ENCODE measurements around the gene DHX40.
"Not testable (repeated sequence)": the region's sequence is repeated elsewhere in the genome, so short reads cannot be mapped to it uniquely, and the experiment has no call there.

DHX40 gene

DNA sequence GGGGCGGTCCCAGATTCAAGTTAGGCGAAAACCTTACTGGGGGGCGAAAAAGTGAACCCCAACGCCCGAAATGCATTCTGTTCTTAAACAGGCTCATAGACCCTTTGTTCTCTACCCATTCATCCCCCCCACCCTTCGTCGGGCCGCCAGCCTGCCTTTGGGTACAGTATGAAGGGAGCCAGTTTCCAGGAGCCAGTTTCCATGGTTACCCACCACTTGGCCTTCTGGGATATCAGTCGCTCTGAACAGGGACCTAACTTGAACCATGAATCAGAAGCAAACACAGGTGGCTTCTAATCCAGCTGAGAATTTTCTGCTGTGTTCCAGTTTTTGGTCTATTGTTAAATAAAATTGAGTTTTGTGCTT, 532 bp downstream of the DHX40 start:
- DNase-seq, result peak; percentile 46

GRCh38 chr17:59569151-59569550, 3.7 kb downstream of the DHX40 start:
- not testable (repeated sequence) for DNase-seq

- peak; percentile 4 for DNase-seq
These were observed 7.0 kb downstream of the DHX40 start for GRCh38 chr17:59572301-59572924.

- DNase-seq, result not testable (repeated sequence)
These were observed 18.8 kb downstream of the DHX40 start for GRCh38 chr17:59584168-59584567.

DNA sequence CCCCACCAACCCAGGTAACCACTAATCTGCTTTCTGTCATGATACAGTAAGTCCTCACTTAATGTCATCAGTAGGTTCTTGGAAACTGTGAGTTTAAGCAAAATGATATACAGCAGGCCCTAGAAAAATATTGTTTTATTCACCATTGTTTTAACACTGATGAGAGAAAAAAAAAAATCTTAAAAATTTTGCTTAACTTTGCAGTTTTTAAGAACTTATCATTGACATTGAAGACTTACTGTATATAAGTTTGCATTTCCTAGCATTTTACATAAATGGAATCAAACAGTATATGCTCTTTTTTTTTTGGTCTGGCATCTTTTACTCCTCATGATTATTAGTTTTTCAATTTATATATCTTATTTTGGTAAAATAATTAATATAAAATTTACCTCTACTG, 34.8 kb downstream of the DHX40 start:
- no peak for DNase-seq

GRCh38 chr17:59601130-59601529, 35.7 kb downstream of the DHX40 start:
- peak; percentile 0 for DNase-seq

DNA sequence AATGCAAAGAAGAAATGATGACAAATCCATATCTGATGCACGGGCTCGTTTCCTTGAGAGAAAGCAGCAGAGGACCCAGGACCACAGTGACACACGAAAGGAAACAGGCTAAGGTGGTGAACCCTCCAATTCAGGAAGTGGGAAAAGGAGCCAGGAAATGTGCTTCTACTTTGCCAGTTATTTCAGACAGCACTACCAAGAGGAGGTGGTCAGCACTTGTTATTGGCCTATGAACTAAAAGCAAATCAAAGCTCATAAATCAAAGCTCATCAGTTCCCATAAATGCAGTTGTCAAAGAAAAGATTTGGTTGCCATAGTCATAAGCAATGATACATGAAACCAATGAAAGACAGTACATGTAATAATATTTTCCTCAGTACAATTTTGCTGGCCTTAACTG, 41.7 kb downstream of the DHX40 start:
- no peak for DNase-seq

DNA sequence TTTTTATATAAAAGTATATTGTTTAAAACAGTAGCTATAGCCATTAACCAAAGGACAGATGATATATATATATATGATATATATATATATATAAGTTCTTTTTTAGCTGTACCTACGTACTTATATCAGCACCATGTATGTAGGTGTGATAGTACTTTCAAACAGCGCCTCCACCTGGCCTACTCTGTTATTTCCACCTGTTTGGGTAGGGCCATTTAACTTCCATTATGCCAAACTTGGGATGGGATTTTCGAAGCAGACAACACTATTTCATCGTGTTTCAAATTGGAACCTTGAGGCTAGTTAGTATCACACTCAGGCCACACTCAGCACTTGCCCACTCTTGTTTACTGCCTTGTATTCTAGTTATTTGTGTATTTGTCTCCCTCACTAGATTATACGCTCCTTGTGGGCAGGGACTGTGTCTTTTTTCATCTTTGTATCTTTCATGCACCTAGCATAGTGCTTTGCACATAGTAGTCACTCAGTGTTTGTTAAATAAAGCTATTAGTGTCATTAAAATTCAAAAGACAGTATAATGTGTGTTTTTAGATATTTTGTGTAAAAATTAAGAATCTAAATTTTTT, 42.5 kb downstream of the DHX40 start:
- DNase-seq, result peak; percentile 2

- DNase-seq, result no peak
These were observed 46.1 kb downstream of the DHX40 start for GRCh38 chr17:59611503-59611902.

GRCh38 chr17:59616253-59616920, 51.0 kb downstream of the DHX40 start:
- DNase-seq, result no peak

DNA sequence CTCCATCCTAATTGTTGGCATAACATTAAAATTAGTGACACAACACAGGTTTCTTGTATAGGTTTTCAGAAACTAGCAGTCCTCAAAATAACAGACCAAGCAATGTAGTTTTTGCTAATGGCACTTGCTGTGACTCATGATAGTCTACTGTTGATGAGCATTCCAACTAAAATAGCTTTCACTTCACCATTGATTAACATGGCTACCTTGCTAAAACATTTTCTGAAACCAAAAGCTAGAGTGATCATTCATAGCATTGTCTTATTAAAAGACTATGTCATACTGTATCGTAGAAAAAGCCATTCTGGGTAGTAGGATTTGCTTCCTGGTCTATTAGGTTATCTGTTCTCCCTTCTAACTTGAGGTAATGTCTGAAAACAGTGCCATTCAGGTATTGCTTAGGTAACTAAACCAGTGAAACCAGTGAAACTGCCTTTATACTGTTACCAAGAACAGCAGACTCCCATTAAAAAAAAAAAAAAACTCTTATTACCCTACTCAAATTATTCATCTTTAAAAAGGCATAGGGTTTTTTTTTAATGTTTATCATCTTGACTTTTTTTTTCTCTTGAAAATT, 51.8 kb downstream of the DHX40 start:
- DNase-seq, result no peak

- DNase-seq, result no peak
These were observed 53.6 kb downstream of the DHX40 start for GRCh38 chr17:59619035-59619297.

DNA sequence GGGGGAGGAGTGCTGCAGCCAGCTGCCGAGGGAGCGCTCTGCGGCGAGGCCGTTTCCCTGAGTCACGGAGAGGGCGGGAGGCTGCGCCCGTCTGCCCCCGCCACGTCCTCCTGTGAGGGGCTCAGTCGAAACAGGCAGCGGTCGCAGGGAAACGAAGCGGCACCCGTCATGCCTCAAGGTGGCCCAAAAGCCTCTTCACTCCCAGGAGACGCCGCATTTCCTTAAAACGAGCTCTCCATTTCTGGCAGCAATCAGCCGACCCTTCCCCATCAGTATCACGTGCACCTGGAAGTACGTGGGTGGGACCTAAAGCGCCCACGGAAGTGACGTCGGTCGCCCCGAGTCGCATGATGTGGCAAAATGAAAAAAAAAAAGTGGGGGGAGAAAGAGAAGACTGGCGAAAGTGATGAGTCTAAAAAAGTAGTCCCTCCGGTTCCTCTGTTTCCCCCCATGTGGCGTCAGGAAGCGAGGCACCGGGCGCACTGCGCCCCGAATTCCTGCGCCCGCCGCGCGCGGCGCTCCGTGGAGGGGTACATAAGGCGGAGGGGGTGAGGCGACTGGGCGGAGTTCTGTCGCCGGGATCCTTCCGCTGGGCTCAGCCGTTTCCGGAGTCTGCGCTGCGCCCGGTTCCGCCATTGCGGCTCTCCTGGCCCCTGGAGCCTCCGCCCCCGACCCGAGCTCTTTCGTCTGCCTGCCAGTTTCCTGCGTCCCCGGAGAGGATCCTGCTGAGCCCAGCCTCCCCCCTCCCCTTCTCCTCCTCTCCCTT, 54.1 kb downstream of the DHX40 start, which contains the start of gene CLTC:
Gene CLTC, plus strand, starts transcription at position 598 of the 766 bp plus-strand sequence. CDS start 237 bp downstream, outside the sequence.
- DNase-seq, result peak; percentile 95

GRCh38 chr17:59620064-59620359, 54.6 kb downstream of the DHX40 start:
- no peak for DNase-seq

DNA sequence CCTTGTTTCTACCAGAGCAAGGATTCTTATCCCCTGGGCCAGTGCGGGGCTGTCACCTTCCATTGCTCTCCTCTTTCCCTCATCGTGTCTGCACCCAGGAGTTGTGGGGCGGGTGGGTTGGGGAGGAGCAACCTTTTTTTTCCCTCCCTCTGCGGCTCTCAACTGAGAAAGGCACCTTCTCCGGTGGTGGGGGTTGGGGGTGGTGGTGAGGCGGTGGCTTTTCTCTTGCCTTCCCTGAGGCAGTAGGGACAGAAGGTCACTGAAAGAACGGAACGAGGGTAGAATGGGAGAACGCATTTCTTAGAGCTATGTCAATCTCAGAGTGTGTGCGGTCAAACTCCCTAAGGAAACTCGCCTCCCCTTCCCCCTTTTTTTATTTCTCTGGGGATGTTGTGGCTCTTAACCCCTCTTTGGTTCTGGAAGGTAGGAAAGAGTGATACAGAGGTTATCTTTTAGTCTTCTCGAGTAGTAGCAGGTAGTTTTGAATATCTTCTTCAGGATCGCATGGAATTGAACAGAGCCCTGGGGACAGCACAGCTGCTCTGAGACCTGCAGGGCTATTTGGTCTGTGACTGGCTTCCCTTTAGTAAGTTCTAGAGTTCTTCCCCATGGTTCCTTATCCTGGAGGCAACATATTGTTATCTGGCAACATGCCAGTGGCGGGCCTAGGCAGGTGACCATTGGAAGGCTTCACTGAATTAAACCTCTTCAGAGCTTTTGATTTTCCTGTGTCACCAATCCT, 55.3 kb downstream of the DHX40 start:
- peak; percentile 63 for DNase-seq

DNA sequence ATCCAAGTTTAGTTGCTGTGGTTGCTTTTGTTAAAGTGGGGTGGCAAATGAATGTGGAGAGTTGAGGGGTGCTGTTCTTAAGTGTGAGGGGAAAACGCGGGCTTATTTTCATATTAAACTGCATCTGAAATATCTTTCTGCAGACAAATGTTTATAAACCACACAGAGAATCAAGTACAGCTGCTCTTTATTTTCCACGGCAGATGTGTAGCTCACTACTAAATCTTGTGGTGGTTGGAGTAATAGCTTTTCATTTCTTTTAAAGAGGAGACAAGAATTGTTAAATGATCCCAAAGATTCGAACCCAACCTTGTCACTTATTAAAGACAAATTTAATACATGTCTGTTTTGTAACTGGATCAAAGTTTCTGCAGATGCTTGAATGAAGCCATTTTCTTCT, 56.4 kb downstream of the DHX40 start:
- DNase-seq, result no peak

DNA sequence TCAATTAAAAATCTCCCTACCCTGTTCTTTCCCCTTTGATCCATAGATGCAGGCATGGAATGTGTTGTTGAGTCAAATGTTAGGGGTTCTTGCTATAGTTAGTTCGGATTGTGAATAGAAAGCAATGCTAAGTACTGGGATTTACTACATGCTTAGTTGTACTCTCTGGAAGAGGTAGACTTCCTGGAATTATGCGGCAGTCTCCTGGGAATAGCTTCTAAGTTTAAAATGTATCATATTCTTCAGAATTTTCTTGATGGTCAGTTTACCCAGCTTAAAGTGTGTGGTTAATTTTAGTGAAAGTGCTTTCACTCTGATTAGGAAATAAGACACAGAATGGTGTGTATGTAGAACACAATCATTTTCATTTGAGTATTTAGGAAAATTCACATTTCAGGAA, 57.7 kb downstream of the DHX40 start:
- DNase-seq, result no peak

DNA sequence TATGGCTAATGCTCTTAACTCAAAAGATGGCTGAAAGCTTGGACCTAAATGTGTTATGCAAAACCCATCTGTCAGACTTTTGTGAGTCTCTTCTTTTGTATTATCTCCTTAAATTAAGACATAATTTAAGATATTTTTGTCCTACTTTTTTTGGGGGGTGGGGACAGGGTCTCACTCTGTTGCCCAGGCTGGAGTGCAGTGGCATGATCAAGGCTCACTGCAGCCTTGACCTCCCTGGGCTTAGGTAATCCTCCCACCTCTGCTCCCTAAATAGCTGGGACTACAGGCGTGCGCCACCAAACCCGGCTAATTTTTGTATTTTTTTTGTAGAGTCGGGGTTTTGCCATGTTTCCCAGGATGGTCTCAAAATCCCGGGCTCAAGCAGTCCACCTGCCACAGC, 61.3 kb downstream of the DHX40 start:
- no peak for DNase-seq

- no peak for DNase-seq
These were observed 61.9 kb downstream of the DHX40 start for GRCh38 chr17:59627274-59627673.

DNA sequence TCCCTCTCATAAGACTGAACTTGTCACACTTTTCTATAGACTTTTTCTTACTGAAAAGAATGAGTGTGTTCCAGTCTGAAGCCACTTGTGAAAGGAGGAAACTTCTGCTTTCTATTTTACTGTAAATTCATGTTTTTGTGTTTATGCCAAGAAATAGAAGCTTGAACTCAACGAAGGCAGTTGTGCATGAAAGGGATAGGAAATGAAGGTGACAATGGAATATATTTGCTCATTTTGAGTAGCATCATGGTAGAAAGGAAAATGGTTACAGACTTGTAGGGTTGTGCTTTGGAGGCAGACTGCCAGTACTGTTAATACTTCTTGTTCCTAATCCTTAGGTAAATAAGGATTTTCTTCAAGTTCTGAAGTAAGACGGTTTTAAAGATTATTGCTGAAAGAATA, 62.4 kb downstream of the DHX40 start:
- DNase-seq, result no peak

DNA sequence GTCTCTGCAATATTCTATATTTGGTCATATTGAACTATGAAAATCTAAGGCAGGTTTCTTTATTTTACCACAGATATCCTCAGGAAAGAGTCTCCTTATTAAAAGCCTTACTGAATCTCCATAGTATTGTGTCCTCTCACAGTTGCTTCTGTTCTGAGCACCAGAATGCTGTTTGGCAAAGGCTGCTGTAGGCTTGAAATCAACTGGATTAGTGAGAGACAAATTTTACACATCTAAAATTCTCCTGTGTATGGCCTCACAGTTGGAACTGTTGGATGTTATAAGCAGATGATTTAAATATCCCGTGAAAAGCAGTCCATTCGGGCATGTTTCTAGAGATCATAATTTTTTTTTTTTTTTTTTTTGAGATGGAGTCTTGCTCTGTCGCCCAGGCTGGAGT, 63.8 kb downstream of the DHX40 start:
- no peak for DNase-seq

DNA sequence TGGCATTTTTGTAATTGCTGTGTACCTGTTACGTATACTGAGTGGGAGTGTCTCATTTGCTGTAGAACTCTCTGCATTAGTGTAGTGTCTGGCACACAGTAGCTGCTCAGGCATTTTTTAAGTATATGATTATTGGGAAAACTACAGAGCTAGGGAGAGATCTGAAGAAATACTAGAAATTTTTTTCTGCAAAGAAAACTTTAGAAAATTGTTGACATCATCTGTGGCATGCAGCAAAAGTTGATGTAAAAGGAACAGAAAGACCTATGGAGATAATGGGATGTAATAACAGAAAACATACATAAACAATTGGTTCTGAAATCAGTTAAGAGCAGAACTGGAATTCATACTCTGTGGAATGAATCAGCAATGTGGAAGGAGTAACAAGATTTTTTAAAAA, 65.9 kb downstream of the DHX40 start:
- no peak for DNase-seq

- DNase-seq, result no peak
These were observed 67.0 kb downstream of the DHX40 start for GRCh38 chr17:59632398-59632797.
